ENCODE data around the gene RPGRIP1L. TPM values are rescaled to one million over a fixed set of nuclear protein-coding genes. Genes with fewer than 3 reads are reported as not detected.
A peak's percentile ranks its signal among the peaks of the same experiment; 100 is the strongest.

Gene RPGRIP1L
- total and polyA plus RNA-seq, 9 of the 15 experiments (the other 6 are each of a cell fraction or from before 2014, with no cell fraction given), result 3.2 to 7.7 (median 5.8) TPM

DNA sequence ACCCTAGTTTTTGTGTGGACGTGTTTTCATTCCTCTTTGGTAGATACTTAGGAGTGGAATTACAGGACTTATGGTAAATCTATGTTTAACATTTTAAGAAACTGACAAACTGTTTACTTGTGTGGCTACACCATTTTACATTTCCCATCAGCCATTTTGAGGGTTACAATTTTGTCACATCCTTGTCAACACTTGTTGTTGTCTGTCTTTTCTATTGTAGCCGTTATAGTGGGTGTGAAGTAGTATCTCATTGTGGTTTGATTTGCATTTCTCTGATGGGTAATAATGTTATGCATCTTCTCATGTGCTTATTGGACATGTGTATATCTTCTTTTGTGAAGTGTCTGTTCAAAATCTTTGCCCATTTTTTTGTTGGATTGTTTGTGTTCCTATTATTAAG is 4.8 kb upstream of the RPGRIP1L start:
- TF ChIP-seq ZFP36 (IDR thresholded peaks at IDR 0.05; ENCODE audit: low read depth, low read length, partially characterized antibody) (peak; percentile 14), RBM25 (IDR thresholded peaks at IDR 0.05; ENCODE audit: low read depth, low read length, severe bottlenecking) (peak; percentile 40), L3MBTL2 (IDR thresholded peaks at IDR 0.05) (no peak), ZNF232 (CRISPR knock-in tag; IDR thresholded peaks at IDR 0.05) (peak; percentile 63; the same call in 1 of the 2 replicates)
- TF ChIP-seq, protein P1, sequence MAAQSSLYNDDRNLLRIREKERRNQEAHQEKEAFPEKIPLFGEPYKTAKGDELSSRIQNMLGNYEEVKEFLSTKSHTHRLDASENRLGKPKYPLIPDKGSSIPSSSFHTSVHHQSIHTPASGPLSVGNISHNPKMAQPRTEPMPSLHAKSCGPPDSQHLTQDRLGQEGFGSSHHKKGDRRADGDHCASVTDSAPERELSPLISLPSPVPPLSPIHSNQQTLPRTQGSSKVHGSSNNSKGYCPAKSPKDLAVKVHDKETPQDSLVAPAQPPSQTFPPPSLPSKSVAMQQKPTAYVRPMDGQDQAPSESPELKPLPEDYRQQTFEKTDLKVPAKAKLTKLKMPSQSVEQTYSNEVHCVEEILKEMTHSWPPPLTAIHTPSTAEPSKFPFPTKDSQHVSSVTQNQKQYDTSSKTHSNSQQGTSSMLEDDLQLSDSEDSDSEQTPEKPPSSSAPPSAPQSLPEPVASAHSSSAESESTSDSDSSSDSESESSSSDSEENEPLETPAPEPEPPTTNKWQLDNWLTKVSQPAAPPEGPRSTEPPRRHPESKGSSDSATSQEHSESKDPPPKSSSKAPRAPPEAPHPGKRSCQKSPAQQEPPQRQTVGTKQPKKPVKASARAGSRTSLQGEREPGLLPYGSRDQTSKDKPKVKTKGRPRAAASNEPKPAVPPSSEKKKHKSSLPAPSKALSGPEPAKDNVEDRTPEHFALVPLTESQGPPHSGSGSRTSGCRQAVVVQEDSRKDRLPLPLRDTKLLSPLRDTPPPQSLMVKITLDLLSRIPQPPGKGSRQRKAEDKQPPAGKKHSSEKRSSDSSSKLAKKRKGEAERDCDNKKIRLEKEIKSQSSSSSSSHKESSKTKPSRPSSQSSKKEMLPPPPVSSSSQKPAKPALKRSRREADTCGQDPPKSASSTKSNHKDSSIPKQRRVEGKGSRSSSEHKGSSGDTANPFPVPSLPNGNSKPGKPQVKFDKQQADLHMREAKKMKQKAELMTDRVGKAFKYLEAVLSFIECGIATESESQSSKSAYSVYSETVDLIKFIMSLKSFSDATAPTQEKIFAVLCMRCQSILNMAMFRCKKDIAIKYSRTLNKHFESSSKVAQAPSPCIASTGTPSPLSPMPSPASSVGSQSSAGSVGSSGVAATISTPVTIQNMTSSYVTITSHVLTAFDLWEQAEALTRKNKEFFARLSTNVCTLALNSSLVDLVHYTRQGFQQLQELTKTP (IDR thresholded peaks at IDR 0.05; ENCODE audit: low read depth in 1 of 2, partially characterized antibody in 2 of 2), result peak in 1 of 2 experiments; percentile 25
- no peak for ATAC-seq
- H3K4me3 ChIP-seq, result no peak overlapping the region
- H2AFZ ChIP-seq (ENCODE audit: low read depth, low read length), result no peak overlapping the region
- WGBS (ENCODE audit: insufficient coverage, low coverage, missing lambda C conversion rate), result 71% methylated on average over 2 of the region's 2 CpGs
- H3K27me3 ChIP-seq (ENCODE audit: control insufficient read depth in 2 of 2, insufficient read depth in 2 of 2, low read length in 2 of 2), result no peaks in the 10 kb centered on the region
- ChIA-PET CTCF (ENCODE audit: low intra/inter-chr PET ratio) (no interaction called here), POLR2A (no interaction called here)
- no peaks in the 10 kb centered on the region for H3K9me3 ChIP-seq (replicated peaks; ENCODE audit: control insufficient read depth, insufficient read depth, low read depth, low read length)
- no peak overlapping the region for H3K27ac ChIP-seq (ENCODE audit: extremely low read depth, low read depth, low read length)
- H3K9me1 ChIP-seq (ENCODE audit: control insufficient read depth, insufficient read depth, low read length), result no peaks in the 10 kb centered on the region
- intact Hi-C loops (cut with micrococcal nuclease), result no loop called here
- no peak overlapping the region for H3K9ac ChIP-seq (ENCODE audit: insufficient read depth in 1 of 2, low read depth in 2 of 2, low read length in 2 of 2)
- no peak overlapping the region for H3K4me2 ChIP-seq (ENCODE audit: insufficient read depth, low read length)
- DNase-seq (ENCODE audit: extremely low read depth in 1 of 4, low spot score in 3 of 4), result no peak
- BruUV-seq (replicated peaks), result no TSS peak
- H4K20me1 ChIP-seq (replicated peaks; ENCODE audit: control insufficient read depth, insufficient read depth, low read length), result no peaks in the 10 kb centered on the region
- no peaks in the 10 kb centered on the region for H3K36me3 ChIP-seq (ENCODE audit: control insufficient read depth, insufficient read depth, low read length)
- H3K79me2 ChIP-seq (ENCODE audit: control insufficient read depth, insufficient read depth, low read length), result peaks cover 12% of the 10 kb centered on the region; the same call in 2 of the 3 replicates
- in situ Hi-C loops (cut with MboI), result no loop called here
- FAIRE-seq, result no peak
- H3K4me1 ChIP-seq (replicated peaks in 1 of 2; ENCODE audit: control insufficient read depth in 2 of 2, insufficient read depth in 2 of 2, low read length in 2 of 2), result peaks cover 2% of the 10 kb centered on the region in 2 experiments; a peak in 3 of 5 replicates
